PFSK-1 (cell line): ENCODE results near the gene RNF141.

Source experiments
- FOXP2 ChIP-seq: optimal IDR thresholded peaks from 2 replicates; pipeline ENCODE3; 2011; ENCODE audit warnings: borderline replicate concordance, control low read depth, inconsistent platforms; ENCODE audit not compliant: insufficient read depth; ENCODE audit errors: extremely low read length, extremely low read depth
- POLR2AphosphoS5 ChIP-seq: IDR thresholded peaks from 2 replicates; pipeline ENCODE4 v1.6.1; 2012; ENCODE audit warnings: low read depth, mild to moderate bottlenecking, control low read depth, low read length, moderate library complexity
- SIN3A ChIP-seq: IDR thresholded peaks from 2 replicates; pipeline ENCODE4 v1.6.1; 2012; ENCODE audit warnings: mild to moderate bottlenecking, low read length, moderate library complexity, borderline replicate concordance; ENCODE audit not compliant: insufficient read depth
- TAF1 ChIP-seq: IDR thresholded peaks from 2 replicates; pipeline ENCODE4 v1.6.1; 2012; ENCODE audit warnings: low read length, control low read depth, borderline replicate concordance; ENCODE audit not compliant: insufficient read depth
- TF ChIP-seq, protein P1 (sequence below), 2 experiments: IDR thresholded peaks; 2 replicates each; pipeline versions ENCODE4 v1.6.1 to v1.8.0; 2011 to 2012; ENCODE audit warnings: low read depth in 2 of 2, low read length in 2 of 2, control low read depth in 1 of 2, inconsistent platforms in 1 of 2, mild to moderate bottlenecking in 1 of 2, moderate library complexity in 1 of 2; ENCODE audit not compliant: insufficient read depth in 1 of 2

The RNF141 gene

GRCh38 chr11:10529279-10529678 is 11.7 kb downstream of the RNF141 start:
- no peak for TF ChIP-seq FOXP2
- no peak for TF ChIP-seq POLR2AphosphoS5
- TF ChIP-seq, protein P1, sequence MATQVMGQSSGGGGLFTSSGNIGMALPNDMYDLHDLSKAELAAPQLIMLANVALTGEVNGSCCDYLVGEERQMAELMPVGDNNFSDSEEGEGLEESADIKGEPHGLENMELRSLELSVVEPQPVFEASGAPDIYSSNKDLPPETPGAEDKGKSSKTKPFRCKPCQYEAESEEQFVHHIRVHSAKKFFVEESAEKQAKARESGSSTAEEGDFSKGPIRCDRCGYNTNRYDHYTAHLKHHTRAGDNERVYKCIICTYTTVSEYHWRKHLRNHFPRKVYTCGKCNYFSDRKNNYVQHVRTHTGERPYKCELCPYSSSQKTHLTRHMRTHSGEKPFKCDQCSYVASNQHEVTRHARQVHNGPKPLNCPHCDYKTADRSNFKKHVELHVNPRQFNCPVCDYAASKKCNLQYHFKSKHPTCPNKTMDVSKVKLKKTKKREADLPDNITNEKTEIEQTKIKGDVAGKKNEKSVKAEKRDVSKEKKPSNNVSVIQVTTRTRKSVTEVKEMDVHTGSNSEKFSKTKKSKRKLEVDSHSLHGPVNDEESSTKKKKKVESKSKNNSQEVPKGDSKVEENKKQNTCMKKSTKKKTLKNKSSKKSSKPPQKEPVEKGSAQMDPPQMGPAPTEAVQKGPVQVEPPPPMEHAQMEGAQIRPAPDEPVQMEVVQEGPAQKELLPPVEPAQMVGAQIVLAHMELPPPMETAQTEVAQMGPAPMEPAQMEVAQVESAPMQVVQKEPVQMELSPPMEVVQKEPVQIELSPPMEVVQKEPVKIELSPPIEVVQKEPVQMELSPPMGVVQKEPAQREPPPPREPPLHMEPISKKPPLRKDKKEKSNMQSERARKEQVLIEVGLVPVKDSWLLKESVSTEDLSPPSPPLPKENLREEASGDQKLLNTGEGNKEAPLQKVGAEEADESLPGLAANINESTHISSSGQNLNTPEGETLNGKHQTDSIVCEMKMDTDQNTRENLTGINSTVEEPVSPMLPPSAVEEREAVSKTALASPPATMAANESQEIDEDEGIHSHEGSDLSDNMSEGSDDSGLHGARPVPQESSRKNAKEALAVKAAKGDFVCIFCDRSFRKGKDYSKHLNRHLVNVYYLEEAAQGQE (IDR thresholded peaks at IDR 0.05; ENCODE audit: insufficient read depth in 1 of 2, low read depth in 2 of 2, low read length in 2 of 2) = no peak
- no peak for TF ChIP-seq TAF1
- TF ChIP-seq SIN3A = no peak

DNA sequence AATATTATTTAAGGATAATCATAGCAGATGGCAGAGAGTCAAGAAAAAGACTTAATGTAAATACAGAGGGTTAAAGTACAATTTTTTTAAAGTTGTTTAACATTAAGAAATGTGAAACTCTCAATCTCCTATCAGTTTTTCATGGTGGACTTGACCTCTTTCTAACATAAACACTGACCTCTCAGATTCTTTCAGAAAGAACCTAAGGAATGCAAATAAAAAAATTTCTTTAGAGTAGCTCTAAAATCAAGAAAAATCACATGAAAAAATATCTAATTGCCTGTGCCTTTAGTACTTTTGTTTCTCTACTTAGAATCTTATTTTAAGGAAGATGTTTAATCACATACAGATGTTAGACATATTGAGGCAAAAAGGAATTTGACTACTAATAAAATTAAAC is 12.9 kb downstream of the RNF141 start:
- TF ChIP-seq TAF1 (no peak), POLR2AphosphoS5 (no peak), FOXP2 (no peak), SIN3A (no peak)
- TF ChIP-seq, protein P1 (IDR thresholded peaks at IDR 0.05; ENCODE audit: insufficient read depth in 1 of 2, low read depth in 2 of 2, low read length in 2 of 2) = no peak

DNA sequence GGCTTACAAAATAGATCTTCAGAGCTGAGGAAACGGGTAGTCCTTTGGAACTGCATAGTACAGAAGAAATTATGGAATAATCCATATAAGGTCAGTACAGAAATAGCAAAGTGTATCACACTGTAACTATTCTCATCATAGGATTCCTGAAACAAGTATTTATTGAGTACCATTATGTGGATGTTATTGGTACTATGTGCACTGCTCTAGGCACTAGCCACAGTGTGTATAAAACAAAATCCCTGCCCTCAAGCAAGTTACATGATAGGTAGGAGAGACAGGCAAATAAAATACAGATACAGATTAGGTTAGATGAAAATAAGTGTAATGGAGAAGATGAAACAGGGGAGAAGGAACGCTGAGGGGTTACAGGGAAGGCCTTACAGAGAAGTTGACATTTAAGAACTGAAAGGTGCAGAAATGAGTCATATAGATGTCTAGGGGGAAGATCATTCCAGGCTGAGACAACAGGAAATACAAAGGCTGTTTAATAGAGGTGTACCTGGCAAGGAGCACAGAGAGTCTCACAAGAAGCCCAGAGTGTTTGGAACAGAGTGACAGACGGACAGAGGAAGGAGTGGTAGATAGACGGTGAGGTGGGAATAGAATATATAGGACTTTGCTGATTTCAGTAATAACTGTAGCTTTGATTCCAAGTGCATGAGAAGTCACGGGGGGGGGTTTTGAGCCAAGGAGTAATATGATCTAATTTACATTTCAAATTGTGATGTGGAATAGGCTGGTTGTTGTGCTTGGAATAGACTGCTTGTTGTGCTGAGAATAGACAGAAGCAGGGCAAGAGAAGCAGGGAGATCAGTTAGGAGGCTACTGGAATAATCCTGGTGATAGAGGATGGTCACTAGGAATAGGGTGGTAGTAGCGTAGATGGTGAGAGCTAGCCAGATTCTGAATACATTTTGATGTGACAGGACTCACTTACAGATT is 13.7 kb downstream of the RNF141 start:
- no peak for TF ChIP-seq SIN3A
- TF ChIP-seq TAF1 = no peak
- TF ChIP-seq POLR2AphosphoS5 = no peak
- TF ChIP-seq, protein P1 (IDR thresholded peaks at IDR 0.05; ENCODE audit: insufficient read depth in 1 of 2, low read depth in 2 of 2, low read length in 2 of 2) = no peak
- no peak for TF ChIP-seq FOXP2

DNA sequence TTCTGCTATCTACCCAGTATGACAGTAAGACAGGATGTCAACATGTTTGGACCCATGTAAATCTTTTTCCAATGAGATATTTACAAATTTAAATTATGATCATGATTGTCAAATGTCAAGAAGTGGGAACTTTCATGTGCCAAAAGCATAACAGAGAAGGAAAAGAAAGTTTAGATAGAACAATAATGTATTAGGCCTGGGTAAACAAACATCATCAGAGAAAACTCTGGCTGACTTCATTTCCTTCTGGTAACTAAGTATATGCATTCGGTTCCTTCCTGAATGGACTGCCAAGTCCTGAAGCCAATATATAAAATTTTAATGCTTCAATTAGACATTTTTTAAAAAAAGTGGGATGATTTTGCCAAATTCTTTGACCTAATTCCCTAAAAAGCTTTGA is 16.5 kb downstream of the RNF141 start:
- TF ChIP-seq, protein P1 (IDR thresholded peaks at IDR 0.05; ENCODE audit: insufficient read depth in 1 of 2, low read depth in 2 of 2, low read length in 2 of 2) = no peak
- TF ChIP-seq TAF1 (no peak), POLR2AphosphoS5 (no peak), FOXP2 (no peak), SIN3A (no peak)

- TF ChIP-seq TAF1 (no peak), FOXP2 (no peak), SIN3A (no peak), POLR2AphosphoS5 (no peak)
- TF ChIP-seq, protein P1 (IDR thresholded peaks at IDR 0.05; ENCODE audit: insufficient read depth in 1 of 2, low read depth in 2 of 2, low read length in 2 of 2) = no peak
Observed at GRCh38 chr11:10522921-10523320, 18.1 kb downstream of the RNF141 start.
